GM12891 (cell line): Measurements from ENCODE around the gene GNRH2.

ENCODE experiments used
- POLR2A ChIP-seq: IDR thresholded peaks from 2 replicates; pipeline ENCODE4 v1.6.1; 2011; ENCODE audit warnings: low read depth, low read length, control low read depth
- POLR2AphosphoS5 ChIP-seq: IDR thresholded peaks from 2 replicates; pipeline ENCODE4 v1.6.1; 2011; ENCODE audit warnings: low read depth, low read length, control low read depth
- TAF1 ChIP-seq: IDR thresholded peaks from 2 replicates; pipeline ENCODE4 v1.6.1; 2011; ENCODE audit warnings: low read depth, low read length, control low read depth

DNA sequence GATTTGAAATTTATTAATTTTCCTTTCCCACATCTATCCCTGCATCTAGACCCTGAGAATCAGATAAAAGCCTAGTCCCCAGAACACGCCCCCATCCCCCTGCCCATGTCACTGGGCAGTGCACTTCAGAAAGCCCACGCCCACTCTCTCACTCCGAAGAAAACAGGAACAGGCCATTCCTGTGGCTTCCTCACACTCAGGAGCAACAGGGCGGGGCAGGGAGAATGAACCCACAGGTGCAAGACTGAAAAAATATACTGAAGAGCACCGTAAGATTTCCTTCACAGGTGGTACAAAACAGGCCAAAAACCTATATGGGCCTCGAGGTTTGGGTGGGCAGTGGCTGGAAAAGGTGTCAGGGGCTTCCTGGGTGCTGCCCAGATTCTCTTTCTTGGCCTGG lies 31.4 kb downstream of the GNRH2 start:
- TF ChIP-seq POLR2A: no peak
- no peak for TF ChIP-seq TAF1
- no peak for TF ChIP-seq POLR2AphosphoS5
